HEK293 (cell line): ENCODE measurements around the gene SAMD8.

Experiments
- SALL2 ChIP-seq: fragments of 450-650 bp; formaldehyde crosslinking; IDR thresholded peaks from 2 replicates; pipeline ENCODE4 v1.5.0; 2017; ENCODE audit warnings: missing biosample characterization, mild to moderate bottlenecking, missing genetic modification characterization, borderline replicate concordance
- ZNF777 ChIP-seq: fragments of 450-650 bp; formaldehyde crosslinking; IDR thresholded peaks from 2 replicates; pipeline ENCODE4 v1.5.1; 2017; ENCODE audit warnings: missing biosample characterization, missing genetic modification characterization, borderline replicate concordance

- TF ChIP-seq SALL2 (tag by site-specific recombination) (no peak), ZNF777 (tag by site-specific recombination) (no peak)
Measured at GRCh38 chr10:75175046-75175445, 63.6 kb downstream of the SAMD8 start.
